HCT116 (cell line): ENCODE measurements around the gene HERC3. TPM values are rescaled to one million over a fixed set of nuclear protein-coding genes. Genes with fewer than 3 reads are reported as not detected.

Source experiments
- ATAC-seq: fragments of 200-7000 bp; cut with Tn5 transposase; 2 replicates; pipeline ENCODE4 v1.9.1; 2020; ENCODE audit warnings: mild to moderate bottlenecking, moderate library complexity
- BruUV-seq: library from RNA; stranded (reverse); fragments of 400-500 nt; replicated peaks from 2 replicates; lab custom pipeline; 2021; lab: Mats Ljungman, UMichigan
- CTCF ChIA-PET: fragments of 300-600 bp; sonication (Branson Sonifier 250); formaldehyde crosslinking; loops from one replicate; lab custom pipeline; 2021; ENCODE audit warnings: antibody characterized with exemption; lab: Charles Lee
- POLR2A ChIA-PET: fragments of 300-600, 350-600 bp; sonication (Branson Sonifier 250); formaldehyde crosslinking; loops from one replicate; lab custom pipeline; 2021; ENCODE audit warnings: antibody characterized with exemption; lab: Charles Lee
- RAD21 ChIA-PET, 2 experiments: fragments of 300-600 bp; sonication (Branson Sonifier 250); formaldehyde crosslinking; loops; one replicate each; lab custom pipeline; 2023; ENCODE audit warnings: low total read pairs in 2 of 2; ENCODE audit not compliant: uncharacterized antibody in 2 of 2, unreplicated experiment in 2 of 2, low non-redundant PET in 1 of 2; lab: Charles Lee
- DNase-seq: peaks from one replicate; pipeline ENCODE4 v3.0.0-alpha.2; 2010; ENCODE audit warnings: low read depth, low spot score
- H2AFZ ChIP-seq: fragments of 200-600 bp; shearing (Covaris generic), sonication (generic); 2 replicates; pipeline ENCODE4 v1.6.1; 2017; ENCODE audit warnings: low read depth, mixed run types, mixed read lengths, antibody characterized with exemption, low read length; ENCODE audit not compliant: poor library complexity, severe bottlenecking
- H3K27ac ChIP-seq: 2 replicates; pipeline ENCODE4 v1.5.1; 2012; ENCODE audit warnings: low read depth, low read length
- H3K27me3 ChIP-seq: fragments of 200-600 bp; sonication (generic); 2 replicates; pipeline ENCODE4 v1.6.1; 2016; ENCODE audit warnings: mixed run types, low read length, mixed read lengths; ENCODE audit not compliant: insufficient read depth
- H3K36me3 ChIP-seq, 2 experiments: fragments of 200-500 bp in 1 of 2; fragments of 200-600 bp in 1 of 2; sonication (Bioruptor generic) in 1 of 2; sonication (generic) in 1 of 2; 2 replicates each; pipeline versions ENCODE4 v1.5.1 to v1.6.1; 2014 to 2016; ENCODE audit warnings: low read length in 2 of 2, inconsistent platforms in 1 of 2, mixed read lengths in 1 of 2, mixed run types in 1 of 2; ENCODE audit not compliant: insufficient read depth in 2 of 2, control insufficient read depth in 1 of 2
- H3K4me1 ChIP-seq, 2 experiments: fragments of 200-600 bp in 1 of 2; sonication (generic) in 1 of 2; 2 replicates each; pipeline versions ENCODE4 v1.5.1 to v1.6.1; 2012 to 2017; ENCODE audit warnings: low read length in 2 of 2, inconsistent platforms in 1 of 2, mild to moderate bottlenecking in 1 of 2, mixed read lengths in 1 of 2, mixed run types in 1 of 2, moderate library complexity in 1 of 2; ENCODE audit not compliant: insufficient read depth in 2 of 2, control insufficient read depth in 1 of 2
- H3K4me2 ChIP-seq: fragments of 200-600 bp; sonication (generic); 2 replicates; pipeline ENCODE4 v1.6.1; 2017; ENCODE audit warnings: mixed run types, low read length, mixed read lengths
- H3K4me3 ChIP-seq, 2 experiments: fragments of 200-600 bp in 1 of 2; sonication (generic) in 1 of 2; replicated peaks in 1 of 2; 2 replicates each; pipeline ENCODE4 v1.5.1; 2011 to 2016; ENCODE audit warnings: low read length in 2 of 2, control low read depth in 1 of 2, low read depth in 1 of 2, mild to moderate bottlenecking in 1 of 2, mixed read lengths in 1 of 2, mixed run types in 1 of 2
- H3K79me2 ChIP-seq: fragments of 200-600 bp; sonication (generic); 2 replicates; pipeline ENCODE4 v1.6.1; 2017; ENCODE audit warnings: mild to moderate bottlenecking, mixed run types, low read length, moderate library complexity, mixed read lengths; ENCODE audit not compliant: insufficient read depth
- H3K9ac ChIP-seq: fragments of 200-600 bp; sonication (generic); 2 replicates; pipeline ENCODE4 v1.6.1; 2016; ENCODE audit warnings: low read length, mixed read lengths
- H3K9me2 ChIP-seq: fragments of 200-600 bp; sonication (generic), shearing (Covaris generic); 2 replicates; pipeline ENCODE4 v1.6.1; 2017; ENCODE audit warnings: mixed run types, mild to moderate bottlenecking, moderate library complexity; ENCODE audit not compliant: insufficient read depth
- H3K9me3 ChIP-seq, 2 experiments: fragments of 200-500 bp in 1 of 2; fragments of 200-600 bp in 1 of 2; sonication (Bioruptor generic) in 1 of 2; sonication (generic) in 1 of 2; 2 replicates each; pipeline ENCODE4 v1.6.1; 2014 to 2017; ENCODE audit warnings: low read length in 2 of 2, mixed read lengths in 2 of 2, inconsistent platforms in 1 of 2, low read depth in 1 of 2, mild to moderate bottlenecking in 1 of 2, mixed run types in 1 of 2, moderate library complexity in 1 of 2; ENCODE audit not compliant: control insufficient read depth in 1 of 2, insufficient read depth in 1 of 2
- H4K20me1 ChIP-seq: fragments of 200-600 bp; sonication (generic), shearing (Covaris generic); 2 replicates; pipeline ENCODE4 v1.6.1; 2017; ENCODE audit warnings: mixed run types, mild to moderate bottlenecking, moderate library complexity; ENCODE audit not compliant: insufficient read depth
- CBX3 ChIP-seq: IDR thresholded peaks from 2 replicates; pipeline ENCODE4 v1.6.1; 2012; ENCODE audit warnings: low read depth
- CEBPB ChIP-seq: IDR thresholded peaks from 2 replicates; pipeline ENCODE4 v1.6.1; 2012; ENCODE audit warnings: low read depth
- ELF1 ChIP-seq: IDR thresholded peaks from 2 replicates; pipeline ENCODE4 v1.6.1; 2012; ENCODE audit warnings: low read depth, borderline replicate concordance
- EZH2 ChIP-seq: fragments of 200-600 bp; sonication (generic); IDR thresholded peaks from 2 replicates; pipeline ENCODE4 v1.6.1; 2017; ENCODE audit warnings: antibody characterized with exemption, mixed run types
- EZH2phosphoT487 ChIP-seq: fragments of 200-600 bp; IDR thresholded peaks from 2 replicates; pipeline ENCODE4 v1.6.1; 2018; ENCODE audit warnings: antibody characterized with exemption, borderline replicate concordance
- FOSL1 ChIP-seq: IDR thresholded peaks from 2 replicates; pipeline ENCODE4 v1.6.1; 2012; ENCODE audit warnings: low read depth
- JUND ChIP-seq: IDR thresholded peaks from 2 replicates; pipeline ENCODE4 v1.6.1; 2012
- POLR2A ChIP-seq: IDR thresholded peaks from 2 replicates; pipeline ENCODE4 v1.7.0; 2011; ENCODE audit warnings: borderline replicate concordance; ENCODE audit not compliant: insufficient read depth, insufficient read length; ENCODE audit errors: extremely low read depth
- POLR2AphosphoS5 ChIP-seq: IDR thresholded peaks from 2 replicates; pipeline ENCODE4 v1.6.1; 2011; ENCODE audit warnings: mild to moderate bottlenecking, low read depth, low read length, moderate library complexity
- RAD21 ChIP-seq: IDR thresholded peaks from 2 replicates; pipeline ENCODE4 v1.6.1; 2012; ENCODE audit warnings: low read depth, mild to moderate bottlenecking
- SIN3A ChIP-seq: IDR thresholded peaks from 2 replicates; pipeline ENCODE4 v1.6.1; 2012; ENCODE audit warnings: low read depth
- SP1 ChIP-seq: IDR thresholded peaks from 2 replicates; pipeline ENCODE4 v1.6.1; 2012; ENCODE audit warnings: low read depth
- SRF ChIP-seq: IDR thresholded peaks from 2 replicates; pipeline ENCODE4 v1.6.1; 2012; ENCODE audit warnings: low read depth
- TCF7L2 ChIP-seq: IDR thresholded peaks from 2 replicates; pipeline ENCODE4 v1.7.0; 2011; ENCODE audit warnings: borderline replicate concordance, inconsistent platforms; ENCODE audit not compliant: insufficient read depth, insufficient read length; ENCODE audit errors: extremely low read depth
- YY1 ChIP-seq: IDR thresholded peaks from 2 replicates; pipeline ENCODE4 v1.6.1; 2011; ENCODE audit warnings: low read length, low read depth, moderate library complexity, mild to moderate bottlenecking; ENCODE audit not compliant: insufficient replicate concordance; ENCODE audit errors: extremely low read depth
- ZFX ChIP-seq: fragments of 450-650 bp; IDR thresholded peaks from 2 replicates; pipeline ENCODE4 v1.6.1; 2017
- intact Hi-C: fragments of 100-400 bp; cut with micrococcal nuclease; formaldehyde crosslinking; loops from 2 replicates; pipeline ENCODE4 v1.10.0; 2022
- total RNA-seq: library from RNA; stranded (reverse); gene quantifications from one replicate; pipeline ENCODE4 v1.2.1, GENCODE V29; 2021; ENCODE audit not compliant: unreplicated experiment
- TF ChIP-seq, protein P1 (sequence below): IDR thresholded peaks from 2 replicates; pipeline ENCODE4 v1.6.1; 2012
- TF ChIP-seq, protein P2 (sequence below), 3 experiments: fragments of 200-600 bp in 1 of 3; sonication (generic) in 1 of 3; IDR thresholded peaks in 2 of 3; conservative IDR thresholded peaks in 1 of 3; 2 replicates each; pipeline ENCODE4 v1.5.1; 2012 to 2017; ENCODE audit warnings: low read depth in 2 of 3, low read length in 2 of 3, antibody characterized with exemption in 1 of 3, borderline replicate concordance in 1 of 3, control low read depth in 1 of 3, mild to moderate bottlenecking in 1 of 3, mixed read lengths in 1 of 3, mixed run types in 1 of 3, moderate library complexity in 1 of 3; ENCODE audit not compliant: insufficient read depth in 1 of 3
- TF ChIP-seq, protein P3 (sequence below): IDR thresholded peaks from 2 replicates; pipeline ENCODE4 v1.6.1; 2011; ENCODE audit warnings: mild to moderate bottlenecking, low read length, moderate library complexity; ENCODE audit not compliant: insufficient replicate concordance; ENCODE audit errors: extremely low read depth

The HERC3 gene
- total RNA-seq, 1 experiment from 2014 or later, result 10.8 TPM

DNA sequence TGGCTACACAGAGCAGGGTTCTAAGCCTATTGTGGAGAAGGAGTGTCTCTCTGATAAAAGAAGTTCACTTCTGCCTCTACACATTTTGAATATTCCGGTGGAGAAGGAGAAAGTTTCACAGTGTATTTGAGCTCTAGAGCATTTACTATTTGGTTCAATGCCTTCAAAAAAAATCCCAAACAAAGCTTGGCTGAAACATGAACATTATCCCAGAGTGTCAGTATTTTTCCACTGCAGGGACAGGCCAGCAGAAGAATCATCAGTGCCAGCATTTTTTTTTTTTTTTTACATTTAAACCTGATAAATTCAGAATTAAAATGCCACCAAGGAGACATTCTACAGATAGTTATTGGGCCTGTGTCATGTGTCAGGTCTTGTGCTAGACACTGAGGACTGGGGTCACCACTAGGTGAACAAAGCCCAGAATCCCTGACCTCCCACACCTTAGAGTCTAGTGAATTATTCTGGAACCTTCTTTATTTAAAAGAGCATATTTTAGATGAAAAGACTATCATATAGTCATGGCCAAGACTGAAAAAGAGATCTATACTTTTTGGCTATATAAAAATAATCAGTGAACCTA lies 153.4 kb downstream of the HERC3 start (continued):
- TF ChIP-seq, protein P1, sequence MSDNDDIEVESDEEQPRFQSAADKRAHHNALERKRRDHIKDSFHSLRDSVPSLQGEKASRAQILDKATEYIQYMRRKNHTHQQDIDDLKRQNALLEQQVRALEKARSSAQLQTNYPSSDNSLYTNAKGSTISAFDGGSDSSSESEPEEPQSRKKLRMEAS, result no peak
- TF ChIP-seq SP1 (no peak), EZH2phosphoT487 (no peak), EZH2 (no peak), POLR2AphosphoS5 (no peak), ZFX (no peak), YY1 (no peak), JUND (no peak), CBX3 (no peak), SIN3A (no peak), ELF1 (no peak)

DNA sequence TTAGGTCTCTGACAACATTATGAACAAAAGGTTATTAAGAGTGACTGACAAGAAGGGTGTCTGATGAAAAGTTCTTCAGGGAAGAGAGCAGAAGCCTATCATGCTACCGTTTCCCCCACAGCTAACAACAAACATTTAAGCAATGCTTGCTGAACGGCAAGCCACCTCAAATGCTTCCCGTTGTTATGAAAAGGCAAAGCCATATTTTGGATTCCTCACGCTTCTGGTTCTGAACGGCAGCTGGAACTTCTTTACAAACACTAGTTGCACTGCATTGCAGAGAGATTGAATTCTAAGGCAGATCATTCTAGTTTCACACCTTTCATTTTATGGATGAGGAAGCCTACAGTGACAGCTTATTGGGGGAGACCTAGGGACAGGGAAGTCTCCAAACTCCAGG lies 153.9 kb downstream of the HERC3 start:
- no peaks in the 10 kb centered on the region for H3K9me2 ChIP-seq
- no peak overlapping the region for H3K9ac ChIP-seq
- ChIA-PET POLR2A (no interaction called here), CTCF (no interaction called here), RAD21 (no interaction called here)
- intact Hi-C loops, result no loop called here
- H4K20me1 ChIP-seq, result no peaks in the 10 kb centered on the region
- H3K36me3 ChIP-seq, result peaks cover 0 to 5% of the 10 kb centered on the region in 2 experiments; a peak in 1 of 4 replicates
- H3K9me3 ChIP-seq, result no peaks in the 10 kb centered on the region
- no peaks in the 10 kb centered on the region for H3K79me2 ChIP-seq
- ATAC-seq (no peak), DNase-seq (no peak)
- TF ChIP-seq, protein P2, sequence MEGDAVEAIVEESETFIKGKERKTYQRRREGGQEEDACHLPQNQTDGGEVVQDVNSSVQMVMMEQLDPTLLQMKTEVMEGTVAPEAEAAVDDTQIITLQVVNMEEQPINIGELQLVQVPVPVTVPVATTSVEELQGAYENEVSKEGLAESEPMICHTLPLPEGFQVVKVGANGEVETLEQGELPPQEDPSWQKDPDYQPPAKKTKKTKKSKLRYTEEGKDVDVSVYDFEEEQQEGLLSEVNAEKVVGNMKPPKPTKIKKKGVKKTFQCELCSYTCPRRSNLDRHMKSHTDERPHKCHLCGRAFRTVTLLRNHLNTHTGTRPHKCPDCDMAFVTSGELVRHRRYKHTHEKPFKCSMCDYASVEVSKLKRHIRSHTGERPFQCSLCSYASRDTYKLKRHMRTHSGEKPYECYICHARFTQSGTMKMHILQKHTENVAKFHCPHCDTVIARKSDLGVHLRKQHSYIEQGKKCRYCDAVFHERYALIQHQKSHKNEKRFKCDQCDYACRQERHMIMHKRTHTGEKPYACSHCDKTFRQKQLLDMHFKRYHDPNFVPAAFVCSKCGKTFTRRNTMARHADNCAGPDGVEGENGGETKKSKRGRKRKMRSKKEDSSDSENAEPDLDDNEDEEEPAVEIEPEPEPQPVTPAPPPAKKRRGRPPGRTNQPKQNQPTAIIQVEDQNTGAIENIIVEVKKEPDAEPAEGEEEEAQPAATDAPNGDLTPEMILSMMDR (IDR thresholded peaks at IDR 0.05 in 2 of 3, conservative IDR thresholded peaks at IDR 0.05 in 1 of 3; ENCODE audit: borderline replicate concordance in 1 of 3, insufficient read depth in 1 of 3, low read depth in 2 of 3, low read length in 2 of 3), result no peak
- no peak for TF ChIP-seq FOSL1
- TF ChIP-seq CEBPB, result no peak
- TF ChIP-seq, protein P3, sequence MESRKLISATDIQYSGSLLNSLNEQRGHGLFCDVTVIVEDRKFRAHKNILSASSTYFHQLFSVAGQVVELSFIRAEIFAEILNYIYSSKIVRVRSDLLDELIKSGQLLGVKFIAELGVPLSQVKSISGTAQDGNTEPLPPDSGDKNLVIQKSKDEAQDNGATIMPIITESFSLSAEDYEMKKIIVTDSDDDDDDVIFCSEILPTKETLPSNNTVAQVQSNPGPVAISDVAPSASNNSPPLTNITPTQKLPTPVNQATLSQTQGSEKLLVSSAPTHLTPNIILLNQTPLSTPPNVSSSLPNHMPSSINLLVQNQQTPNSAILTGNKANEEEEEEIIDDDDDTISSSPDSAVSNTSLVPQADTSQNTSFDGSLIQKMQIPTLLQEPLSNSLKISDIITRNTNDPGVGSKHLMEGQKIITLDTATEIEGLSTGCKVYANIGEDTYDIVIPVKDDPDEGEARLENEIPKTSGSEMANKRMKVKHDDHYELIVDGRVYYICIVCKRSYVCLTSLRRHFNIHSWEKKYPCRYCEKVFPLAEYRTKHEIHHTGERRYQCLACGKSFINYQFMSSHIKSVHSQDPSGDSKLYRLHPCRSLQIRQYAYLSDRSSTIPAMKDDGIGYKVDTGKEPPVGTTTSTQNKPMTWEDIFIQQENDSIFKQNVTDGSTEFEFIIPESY, result no peak
- TF ChIP-seq RAD21, result no peak
- no peak for TF ChIP-seq TCF7L2
- no peak for TF ChIP-seq SIN3A
- TF ChIP-seq YY1, result no peak
- TF ChIP-seq SRF, result no peak
- no peak for TF ChIP-seq POLR2A
- TF ChIP-seq ELF1, result no peak
- no peaks in the 10 kb centered on the region for H3K4me1 ChIP-seq
- no peaks in the 10 kb centered on the region for H3K27me3 ChIP-seq
- no peak overlapping the region for H2AFZ ChIP-seq
- no peak overlapping the region for H3K4me2 ChIP-seq
- no TSS peak for BruUV-seq
- H3K27ac ChIP-seq, result no peak overlapping the region
- H3K4me3 ChIP-seq, result no peak overlapping the region
